ENCODE measurements around the gene SDCCAG8. TPM values are rescaled to one million over a fixed set of nuclear protein-coding genes. Genes with fewer than 3 reads are reported as not detected.
"Not testable (repeated sequence)": the region's sequence is repeated elsewhere in the genome, so short reads cannot be mapped to it uniquely, and the experiment has no call there.

The SDCCAG8 gene
- total and polyA plus RNA-seq, 8 donors = 24.3 to 37.1 (median 30.0) TPM

DNA sequence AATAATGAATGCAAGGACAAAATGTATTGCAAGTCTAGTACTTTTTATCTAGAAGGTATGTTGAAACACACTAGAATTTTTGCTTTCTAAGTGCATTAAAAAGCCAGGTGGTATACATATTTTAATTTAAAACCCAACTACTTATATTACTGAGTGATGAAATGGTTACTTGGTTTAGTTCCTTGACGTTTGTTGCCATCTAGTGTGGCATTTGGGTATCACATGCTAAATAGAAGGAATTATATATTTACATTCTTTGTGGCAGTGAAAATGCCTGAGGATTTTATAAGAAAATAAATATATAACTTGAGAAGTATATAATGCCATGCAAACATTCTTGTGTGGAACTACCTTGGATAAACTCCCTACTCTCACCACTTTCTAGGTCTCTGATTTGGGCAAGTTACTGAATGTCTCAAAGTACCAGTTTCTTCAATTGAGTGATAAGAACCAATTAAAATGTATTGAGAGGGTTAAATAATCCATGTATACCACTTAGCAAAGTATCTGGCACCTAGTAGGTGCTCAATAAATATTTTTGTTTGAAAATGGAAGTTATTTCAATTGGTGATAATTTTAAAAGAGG, 69.6 kb downstream of the SDCCAG8 start:
- intact Hi-C loops (cut with DNase I) = loop anchor here in 2 of 3 donors (10.0 kb wide), 2 partner anchors 861 to 871 kb away; no protein-coding TSS in a partner anchor
- WGBS, 2 donors = 0 to 3% methylated on average over 1 of the region's 1 CpG
- TF ChIP-seq, protein P1, sequence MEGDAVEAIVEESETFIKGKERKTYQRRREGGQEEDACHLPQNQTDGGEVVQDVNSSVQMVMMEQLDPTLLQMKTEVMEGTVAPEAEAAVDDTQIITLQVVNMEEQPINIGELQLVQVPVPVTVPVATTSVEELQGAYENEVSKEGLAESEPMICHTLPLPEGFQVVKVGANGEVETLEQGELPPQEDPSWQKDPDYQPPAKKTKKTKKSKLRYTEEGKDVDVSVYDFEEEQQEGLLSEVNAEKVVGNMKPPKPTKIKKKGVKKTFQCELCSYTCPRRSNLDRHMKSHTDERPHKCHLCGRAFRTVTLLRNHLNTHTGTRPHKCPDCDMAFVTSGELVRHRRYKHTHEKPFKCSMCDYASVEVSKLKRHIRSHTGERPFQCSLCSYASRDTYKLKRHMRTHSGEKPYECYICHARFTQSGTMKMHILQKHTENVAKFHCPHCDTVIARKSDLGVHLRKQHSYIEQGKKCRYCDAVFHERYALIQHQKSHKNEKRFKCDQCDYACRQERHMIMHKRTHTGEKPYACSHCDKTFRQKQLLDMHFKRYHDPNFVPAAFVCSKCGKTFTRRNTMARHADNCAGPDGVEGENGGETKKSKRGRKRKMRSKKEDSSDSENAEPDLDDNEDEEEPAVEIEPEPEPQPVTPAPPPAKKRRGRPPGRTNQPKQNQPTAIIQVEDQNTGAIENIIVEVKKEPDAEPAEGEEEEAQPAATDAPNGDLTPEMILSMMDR (IDR thresholded peaks at IDR 0.05) = peak; percentile 17 to 59 (median 58)
- Histone ChIP-seq H3K4me1 (no peaks in the 10 kb centered on the region), H3K9me3 (no peaks in the 10 kb centered on the region), H3K36me3 (peaks cover 0 to 2% (median 0%) of the 10 kb centered on the region in 3 donors), H3K4me3 (no peak overlapping the region), H3K27me3 (no peaks in the 10 kb centered on the region), H3K27ac (no peak overlapping the region)
- DNase-seq (no peak), FAIRE-seq (peak; percentile 95), ATAC-seq (peak in 3 of 4 donors; percentile 84 to 87 (median 87))

DNA sequence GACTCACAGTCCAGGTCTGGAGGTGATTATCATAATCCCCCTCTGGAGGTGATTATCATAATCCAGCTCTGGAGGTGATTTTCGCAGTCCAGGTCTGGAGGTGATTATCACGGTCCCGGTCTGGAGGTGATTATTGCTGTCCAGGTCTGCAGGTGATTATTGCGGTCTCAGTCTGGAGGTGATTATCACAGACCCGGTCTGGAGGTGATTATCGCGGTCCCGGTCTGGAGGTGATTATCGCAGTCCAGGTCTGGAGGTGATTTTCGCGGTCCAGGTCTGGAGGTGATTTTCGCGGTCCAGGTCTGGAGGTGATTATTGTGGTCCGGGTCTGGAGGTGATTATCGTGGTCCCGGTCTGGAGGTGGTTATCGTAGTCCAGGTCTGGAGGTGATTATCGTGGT, 76.6 kb downstream of the SDCCAG8 start:
- Histone ChIP-seq H3K4me1 (no peaks in the 10 kb centered on the region), H3K27me3 (no peaks in the 10 kb centered on the region), H3K4me3 (no peak overlapping the region), H3K9me3 (no peaks in the 10 kb centered on the region), H3K36me3 (peaks cover 0 to 18% (median 4%) of the 10 kb centered on the region in 3 donors), H3K27ac (no peak overlapping the region)
- TF ChIP-seq, protein P1 (IDR thresholded peaks at IDR 0.05) = no peak
- WGBS, 2 donors = 96 to 97% methylated on average over 18 of the region's 18 CpGs
- intact Hi-C loops (cut with DNase I) = no loop called here
- FAIRE-seq (no peak), ATAC-seq (no peak), DNase-seq (no peak)

DNA sequence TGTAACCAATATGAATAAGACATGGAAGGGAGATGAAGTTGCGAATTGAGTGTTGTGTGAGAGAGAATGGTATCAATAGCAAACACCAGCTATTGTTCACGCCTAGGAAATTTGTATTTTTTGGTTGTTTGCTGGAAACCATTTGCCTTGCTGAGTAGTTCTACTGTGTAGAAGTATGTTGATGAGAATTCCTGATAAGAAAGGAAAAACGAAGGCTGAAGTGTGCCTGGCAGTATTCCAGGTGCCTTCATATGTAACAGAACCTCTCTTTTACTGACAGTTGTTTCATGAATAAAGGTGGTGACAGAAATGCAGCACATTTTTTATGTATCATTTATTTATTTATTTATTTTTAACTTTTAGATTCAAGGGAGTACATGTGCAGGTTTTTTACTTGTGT, 79.5 kb downstream of the SDCCAG8 start:
- H3K4me3 ChIP-seq = no peak overlapping the region
- 77 to 79% methylated on average over 3 of the region's 3 CpGs for WGBS, 2 donors
- H3K36me3 ChIP-seq = peaks cover 0 to 17% (median 4%) of the 10 kb centered on the region in 3 donors
- ATAC-seq (no peak), FAIRE-seq (no peak), DNase-seq (no peak)
- TF ChIP-seq, protein P1 (IDR thresholded peaks at IDR 0.05) = no peak
- no peaks in the 10 kb centered on the region for H3K9me3 ChIP-seq
- H3K27me3 ChIP-seq = no peaks in the 10 kb centered on the region
- intact Hi-C loops (cut with DNase I) = no loop called here
- no peaks in the 10 kb centered on the region for H3K4me1 ChIP-seq
- H3K27ac ChIP-seq = no peak overlapping the region

DNA sequence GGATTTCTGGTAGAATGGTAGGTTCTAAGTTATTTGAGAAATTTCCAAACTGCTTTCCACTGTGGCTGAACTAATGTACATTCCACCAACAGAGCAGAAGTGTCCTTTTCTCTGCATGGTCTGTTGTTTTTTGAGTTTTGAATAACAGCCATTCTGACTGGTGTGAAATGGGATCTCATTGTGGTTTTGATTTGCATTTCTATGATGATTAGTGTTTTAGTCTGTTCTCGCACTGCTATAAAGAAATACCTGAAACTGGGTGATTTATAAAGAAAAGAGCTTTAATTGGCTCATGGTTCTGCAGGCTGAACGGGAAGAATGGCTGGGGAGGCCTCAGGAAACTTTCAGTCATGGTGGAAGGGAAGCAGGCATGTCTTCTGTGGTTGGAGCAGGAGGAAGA, 80.3 kb downstream of the SDCCAG8 start:
- Histone ChIP-seq H3K4me1 (no peaks in the 10 kb centered on the region), H3K27me3 (no peaks in the 10 kb centered on the region), H3K9me3 (no peaks in the 10 kb centered on the region), H3K4me3 (no peak overlapping the region), H3K36me3 (peaks cover 0 to 9% (median 1%) of the 10 kb centered on the region in 3 donors), H3K27ac (no peak overlapping the region)
- intact Hi-C loops (cut with DNase I) = no loop called here
- ATAC-seq (no peak), FAIRE-seq (no peak), DNase-seq (no peak)
- TF ChIP-seq, protein P1 (IDR thresholded peaks at IDR 0.05) = no peak
- 94 to 98% methylated on average over 2 of the region's 2 CpGs for WGBS, 2 donors

DNA sequence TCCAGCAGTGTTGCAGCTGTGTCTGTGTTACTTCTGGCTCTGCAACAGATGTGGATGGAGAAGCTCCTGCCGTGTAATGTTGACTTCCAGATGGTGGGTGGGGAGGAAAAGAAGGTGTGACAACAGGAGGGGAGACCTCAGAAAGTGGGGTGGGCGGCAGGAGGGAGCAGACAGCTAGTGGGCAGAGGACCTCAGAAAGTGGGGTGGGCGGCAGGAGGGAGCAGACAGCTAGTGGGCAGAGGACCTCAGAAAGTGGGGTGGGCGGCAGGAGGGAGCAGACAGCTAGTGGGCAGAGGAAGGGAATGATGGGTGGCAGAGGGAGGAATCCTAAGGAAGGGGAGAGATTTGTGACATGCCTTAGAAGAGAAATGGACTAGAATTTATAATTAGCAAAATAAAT, 83.0 kb downstream of the SDCCAG8 start:
- H3K27ac ChIP-seq; ATAC-seq; DNase-seq; H3K36me3 ChIP-seq; H3K9me3 ChIP-seq; FAIRE-seq; H3K27me3 ChIP-seq; H3K4me1 ChIP-seq; H3K4me3 ChIP-seq; intact Hi-C loops (cut with DNase I): not testable (repeated sequence)
- WGBS, 2 donors = 89 to 96% methylated on average over 4 of the region's 4 CpGs
